CD4-positive, CD25-positive, alpha-beta regulatory T cell (primary cell): ENCODE results near the gene GPRC5A. TPM values are rescaled to one million over a fixed set of nuclear protein-coding genes. Genes with fewer than 3 reads are reported as not detected.

Experiments used
- ATAC-seq, 2 donors: fragments of 150-1000 bp; cut with Tn5 transposase; one replicate each; pipeline ENCODE4 v1.10.0; 2021; ENCODE audit warnings: low read depth in 2 of 2, moderate number of reproducible peaks in 2 of 2, moderate library complexity in 1 of 2
- DNase-seq, 3 donors: peaks; one replicate each; pipeline versions ENCODE4 v3.0.0 to v3.0.0-alpha.2; 2012 to 2022; ENCODE audit warnings: mixed read lengths in 1 of 3
- H3K27ac ChIP-seq: one replicate; pipeline ENCODE4 v1.7.0; 2013; ENCODE audit warnings: mild to moderate bottlenecking, low read length; ENCODE audit not compliant: insufficient read depth, poor library complexity, severe bottlenecking
- H3K27me3 ChIP-seq: one replicate; pipeline ENCODE4 v1.7.0; 2013; ENCODE audit warnings: low read length; ENCODE audit not compliant: control insufficient read depth, insufficient read depth
- H3K36me3 ChIP-seq: one replicate; pipeline ENCODE4 v1.7.0; 2013; ENCODE audit warnings: mild to moderate bottlenecking, low read length, moderate library complexity; ENCODE audit not compliant: control insufficient read depth, insufficient read depth
- H3K4me1 ChIP-seq: 2 replicates; pipeline ENCODE4 v1.7.0; 2013; ENCODE audit warnings: mild to moderate bottlenecking, low read length; ENCODE audit not compliant: insufficient read depth, control insufficient read depth, poor library complexity, severe bottlenecking
- H3K4me3 ChIP-seq: one replicate; pipeline ENCODE4 v1.7.0; 2013; ENCODE audit warnings: low read depth, mild to moderate bottlenecking, low read length, moderate library complexity
- H3K9me3 ChIP-seq, 2 experiments: 1 replicate in 1 of 2; 2 replicates in 1 of 2; pipeline ENCODE4 v1.7.0; 2013; ENCODE audit warnings: low read length in 2 of 2, mild to moderate bottlenecking in 1 of 2, moderate library complexity in 1 of 2; ENCODE audit not compliant: control insufficient read depth in 2 of 2
- H3K27ac Mint-ChIP-seq, 3 donors: one replicate each; pipeline ENCODE4 v1.8.0; 2020 to 2022; ENCODE audit warnings: mild to moderate bottlenecking in 3 of 3, mixed read lengths in 3 of 3, moderate library complexity in 2 of 3
- H3K27me3 Mint-ChIP-seq: one replicate; pipeline ENCODE4 v1.8.0; 2022; ENCODE audit warnings: mild to moderate bottlenecking, mixed read lengths
- H3K36me3 Mint-ChIP-seq: one replicate; pipeline ENCODE4 v1.8.0; 2020; ENCODE audit warnings: mixed read lengths
- H3K4me1 Mint-ChIP-seq, 4 donors: one replicate each; pipeline ENCODE4 v1.8.0; 2020 to 2022; ENCODE audit warnings: mixed read lengths in 4 of 4, mild to moderate bottlenecking in 1 of 4
- H3K4me3 Mint-ChIP-seq, 4 donors: one replicate each; pipeline ENCODE4 v1.8.0; 2020 to 2022; ENCODE audit warnings: mild to moderate bottlenecking in 4 of 4, mixed read lengths in 4 of 4, moderate library complexity in 3 of 4
- H3K9me3 Mint-ChIP-seq, 7 donors: one replicate each; pipeline ENCODE4 v1.8.0; 2020 to 2022; ENCODE audit warnings: mixed read lengths in 7 of 7, mild to moderate bottlenecking in 3 of 7, moderate library complexity in 2 of 7
- polyA plus RNA-seq, 4 donors: library from polyadenylated mRNA; unstranded; fragments of 300-500 nt; fragmentation: Illumina TruSeq; gene quantifications; one replicate each; pipeline ENCODE4 v1.2.3, GENCODE V29; 2021
- total RNA-seq: library from RNA; stranded (reverse); gene quantifications from one replicate; pipeline ENCODE4 v1.2.3, GENCODE V29; 2022

GPRC5A gene
- total and polyA plus RNA-seq, 5 donors from 2014 or later = 0.20 TPM; not detected in 4

DNA sequence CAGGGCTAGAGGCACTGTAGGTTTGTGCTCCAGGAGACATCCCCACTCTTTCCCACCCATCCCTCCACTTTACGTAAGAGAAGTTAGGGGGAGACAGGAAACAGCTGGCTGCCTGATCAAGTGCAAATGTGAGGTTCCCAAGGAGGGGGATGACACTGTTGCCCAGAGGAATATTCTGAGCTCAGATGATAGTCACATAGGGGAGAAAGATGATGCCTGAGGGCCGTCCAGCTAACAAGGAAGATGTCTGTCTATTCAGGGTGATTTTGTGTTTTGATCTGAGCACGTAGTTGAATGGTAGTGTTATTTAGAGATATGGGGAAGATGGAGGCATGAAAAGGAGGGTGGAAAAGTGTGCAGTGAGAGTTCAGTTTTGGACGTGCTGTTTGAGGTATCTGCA lies 74.5 kb downstream of the GPRC5A start:
- Mint-ChIP-seq H3K27ac (no peak overlapping the region), H3K9me3 (peaks cover 0 to 1% (median 0%) of the 10 kb centered on the region in 7 donors), H3K4me3 (no peak overlapping the region), H3K4me1 (no peaks in the 10 kb centered on the region), H3K27me3 (peaks cover 7% of the 10 kb centered on the region), H3K36me3 (peaks cover 4% of the 10 kb centered on the region)
- Histone ChIP-seq H3K4me3 (no peak overlapping the region), H3K36me3 (no peaks in the 10 kb centered on the region), H3K4me1 (no peaks in the 10 kb centered on the region), H3K27me3 (no peaks in the 10 kb centered on the region), H3K9me3 (no peaks in the 10 kb centered on the region), H3K27ac (no peak overlapping the region)
- no peak for DNase-seq
- ATAC-seq = no peak

Other genes with a start within 250 kb of the GPRC5A start
- gene GPR19, start 195.4 kb upstream of the GPRC5A start, total RNA-seq = 5.8 TPM
- gene GPR19, start 195.4 kb upstream of the GPRC5A start, polyA plus RNA-seq = 1 to 10 TPM; 3.5 to 6.1 (median 4.0) TPM
- 391 TPM for gene CDKN1B, start 174.2 kb upstream of the GPRC5A start, total RNA-seq
- gene CDKN1B, start 174.2 kb upstream of the GPRC5A start, polyA plus RNA-seq = 10 to 100 TPM; 13.4 to 41.7 (median 21.1) TPM
- gene APOLD1, start 105.9 kb upstream of the GPRC5A start, total RNA-seq = 3.9 TPM
- gene APOLD1, start 105.9 kb upstream of the GPRC5A start, polyA plus RNA-seq = 1 to 10 TPM; 1.9 to 3.1 (median 2.7) TPM
- 117 TPM for gene DDX47, start 78.2 kb upstream of the GPRC5A start, total RNA-seq
- gene DDX47, start 78.2 kb upstream of the GPRC5A start, polyA plus RNA-seq = 10 to 100 TPM; 63.2 to 83.9 (median 72.0) TPM
- gene GPRC5D, start 60.6 kb downstream of the GPRC5A start, total RNA-seq = not detected
- gene GPRC5D, start 60.6 kb downstream of the GPRC5A start, polyA plus RNA-seq = 1 to 10 TPM in 3 of 4 donors, not detected in 1; 1.1 to 1.5 (median 1.3) TPM
- gene HEBP1, start 108.7 kb downstream of the GPRC5A start, total RNA-seq = 12.1 TPM
- 10 to 100 TPM; 18.4 to 26.3 (median 21.8) TPM for gene HEBP1, start 108.7 kb downstream of the GPRC5A start, polyA plus RNA-seq
- gene FAM234B, start 152.8 kb downstream of the GPRC5A start, total RNA-seq = 4.5 TPM
- gene FAM234B, start 152.8 kb downstream of the GPRC5A start, polyA plus RNA-seq = 1 to 10 TPM; 1.3 to 3.0 (median 2.1) TPM
- not detected for gene GSG1, start 212.1 kb downstream of the GPRC5A start, total RNA-seq
- gene GSG1, start 212.1 kb downstream of the GPRC5A start, polyA plus RNA-seq = under 1 TPM in 1 of 4 donors, not detected in 3; 0.45 TPM